Right hindlimb (tissue), 1 donor: Measurements from ENCODE around the gene ORM1.
"Not testable (repeated sequence)": the region's sequence is repeated elsewhere in the genome, so short reads cannot be mapped to it uniquely, and the experiment has no call there.

Source experiments
- DNase-seq: peaks from one replicate; pipeline ENCODE4 v3.0.0-alpha.2; 2018

Gene ORM1

DNA sequence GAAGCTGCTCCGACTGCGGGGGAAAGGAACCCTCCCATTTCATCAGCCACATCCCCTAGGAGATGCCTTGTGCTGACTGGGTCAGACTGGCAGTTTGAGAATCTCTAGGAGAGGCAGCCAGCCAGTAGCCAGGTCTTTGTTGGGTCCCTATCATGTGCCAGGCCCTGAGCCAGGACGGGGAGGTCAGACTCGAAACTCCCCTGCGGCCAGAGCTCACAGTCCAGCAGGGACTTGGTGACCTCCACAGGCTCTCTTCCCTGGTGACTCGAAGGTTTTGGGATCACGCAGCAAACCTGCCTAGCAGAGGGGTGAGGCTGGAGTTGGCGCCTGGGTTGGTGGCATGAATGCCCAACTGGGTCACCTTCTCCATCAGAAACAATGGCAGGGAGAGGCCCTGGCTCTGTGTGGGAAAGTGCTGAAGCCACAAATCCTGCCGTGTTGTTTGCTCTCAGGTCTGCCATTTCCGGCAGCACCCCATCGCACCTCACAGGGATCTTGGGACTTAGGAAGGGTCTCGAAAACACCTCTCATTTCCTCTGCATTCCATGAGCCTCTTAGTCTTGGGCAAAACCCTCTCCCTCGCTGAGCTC, 14.4 kb upstream of the ORM1 start:
- no peak for DNase-seq

DNA sequence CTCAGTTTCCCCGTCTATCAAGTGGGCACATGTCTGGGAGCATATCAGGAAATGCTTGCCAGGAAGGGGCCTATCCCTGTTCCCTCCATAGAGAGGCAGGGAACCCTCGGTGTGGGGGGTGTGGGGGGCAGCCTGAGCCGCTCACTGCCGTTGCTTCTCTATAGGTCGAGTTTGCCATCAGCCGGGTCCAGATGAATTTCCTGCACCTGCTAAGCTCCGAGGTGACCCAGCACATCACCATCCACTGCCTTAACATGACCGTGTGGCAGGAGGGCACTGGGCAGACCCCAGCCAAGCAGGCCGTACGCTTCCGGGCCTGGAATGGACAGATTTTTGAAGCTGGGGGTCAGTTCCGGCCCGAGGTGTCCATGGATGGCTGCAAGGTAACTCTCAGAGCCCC, 13.8 kb upstream of the ORM1 start:
- no peak for DNase-seq

GRCh38 chr9:114310471-114311450, 12.1 kb upstream of the ORM1 start:
- no peak for DNase-seq

DNA sequence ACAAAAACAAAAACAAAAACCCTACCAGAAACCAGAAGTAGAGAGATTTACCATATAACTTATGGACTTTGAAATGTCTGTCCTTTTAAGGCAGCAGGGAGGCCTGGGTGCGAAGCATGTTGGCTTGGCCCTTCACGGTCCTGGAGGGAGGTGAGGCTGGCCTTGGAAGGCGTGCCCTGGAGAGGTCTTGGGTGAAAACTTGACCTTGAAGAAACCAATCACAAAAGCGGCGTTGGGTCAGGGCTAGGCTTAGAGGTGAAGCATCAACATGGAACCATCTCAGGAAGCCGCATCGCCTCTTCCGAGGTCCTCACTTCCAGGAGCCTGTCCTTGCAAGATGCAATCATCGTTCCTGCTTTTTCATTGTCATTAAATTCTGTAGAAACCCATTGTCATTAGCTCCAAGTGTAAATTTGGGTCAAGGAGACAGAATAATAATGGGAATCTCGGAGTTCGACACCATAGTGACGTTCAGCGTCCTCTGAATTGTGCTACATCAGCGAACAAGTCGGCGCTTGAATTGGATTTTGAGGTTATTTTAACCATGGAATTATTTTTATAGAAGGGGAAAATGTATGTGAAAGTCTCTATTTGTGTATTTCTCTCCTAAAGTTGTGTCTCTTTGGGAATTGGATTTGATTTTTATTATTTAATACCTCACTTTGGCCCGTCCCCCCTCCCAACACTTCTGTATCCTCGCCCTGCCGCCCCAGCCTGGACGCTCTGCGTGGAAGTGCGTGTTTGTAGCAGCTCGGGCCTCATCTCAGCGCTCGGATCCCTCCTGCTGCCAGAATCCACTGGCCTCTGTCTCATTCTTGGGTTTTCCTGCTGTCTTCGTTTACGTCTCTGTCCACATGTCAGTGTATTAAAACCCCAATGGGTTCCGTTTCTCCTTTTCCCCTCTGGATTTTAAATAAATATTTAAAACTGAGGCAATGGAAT, 11.1 kb upstream of the ORM1 start:
- DNase-seq = no peak

DNA sequence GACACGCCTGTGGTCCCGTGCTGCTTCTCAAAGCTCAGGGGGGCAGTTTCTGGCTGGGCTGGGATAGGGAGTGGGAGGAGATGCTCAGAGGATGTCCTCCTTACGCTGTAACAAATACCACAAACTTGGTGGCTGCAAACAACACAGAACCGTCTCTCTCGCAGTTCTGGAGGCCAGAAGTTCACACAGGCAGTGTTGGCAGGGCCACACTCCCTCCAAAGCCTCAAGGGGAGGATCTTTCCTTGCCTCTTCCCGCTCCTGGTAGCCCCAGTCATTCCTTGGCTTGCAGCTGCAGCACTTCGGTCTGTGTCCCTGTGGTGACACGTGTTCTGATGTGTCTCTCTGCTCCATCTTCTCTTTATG, 10.4 kb upstream of the ORM1 start:
- DNase-seq = no peak

- DNase-seq = no peak
These were observed 9.7 kb upstream of the ORM1 start for GRCh38 chr9:114313186-114313585.

- no peak for DNase-seq
These were observed 8.5 kb upstream of the ORM1 start for GRCh38 chr9:114314256-114314867.

GRCh38 chr9:114314881-114315722, 7.8 kb upstream of the ORM1 start:
- DNase-seq = no peak

DNA sequence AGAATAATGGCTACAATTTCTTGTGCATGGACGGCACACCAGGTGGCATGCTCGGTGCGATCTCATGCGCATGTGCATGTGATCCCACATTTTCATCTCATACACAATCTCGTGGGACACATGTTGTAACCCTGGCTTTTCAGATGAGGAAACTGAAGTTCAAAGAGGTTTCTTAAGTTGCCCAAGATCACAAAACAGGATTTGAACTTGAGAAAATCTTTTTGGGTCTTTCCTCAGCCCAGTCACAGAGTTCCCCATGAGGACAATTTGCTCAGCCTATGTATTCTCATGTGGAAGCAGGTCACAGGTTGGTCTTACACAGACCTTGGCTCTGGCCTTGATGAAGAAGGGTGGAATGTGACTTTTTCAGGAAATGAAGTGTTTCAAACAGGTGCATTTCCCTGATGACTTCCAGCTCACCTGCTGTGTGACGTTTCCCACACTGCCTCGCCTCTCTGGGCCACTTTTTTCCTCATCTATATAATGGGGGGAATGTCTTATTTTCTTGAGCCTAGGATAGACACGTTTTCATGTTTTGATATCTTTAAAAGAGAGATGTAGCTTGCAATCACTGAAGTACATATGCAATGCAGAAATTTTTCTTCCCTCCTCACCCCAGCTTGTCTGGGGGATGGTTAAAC, 7.1 kb upstream of the ORM1 start:
- DNase-seq = no peak

DNA sequence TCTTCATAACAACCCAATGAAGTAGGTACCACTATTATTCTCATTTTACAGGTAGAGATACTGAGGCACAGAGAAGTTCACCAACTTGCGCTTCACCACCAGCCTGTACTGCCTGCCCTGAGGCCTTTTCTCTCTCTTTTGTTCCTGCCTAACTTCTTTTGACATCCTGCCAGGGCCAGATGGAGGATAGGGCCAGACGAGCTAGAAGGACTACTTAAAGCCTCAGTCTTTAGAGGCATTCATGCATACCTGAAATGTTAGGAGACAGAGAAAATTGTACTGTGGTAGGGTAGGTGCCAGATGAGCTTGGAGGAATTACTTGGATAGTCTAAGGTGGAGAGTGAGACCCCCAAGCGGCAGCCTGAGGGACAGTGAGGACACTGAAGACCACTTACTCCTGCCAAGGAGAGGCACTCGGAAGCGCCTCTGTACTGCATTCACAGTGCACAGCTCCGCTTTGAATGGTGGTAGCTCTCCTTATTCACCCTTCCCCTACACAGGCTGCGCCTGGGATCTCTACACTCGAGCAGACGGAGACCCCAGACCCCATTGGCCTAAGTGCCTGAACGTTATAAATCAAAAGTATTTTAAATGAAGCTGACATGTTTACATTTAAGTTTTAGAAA, 6.2 kb upstream of the ORM1 start:
- DNase-seq = peak; percentile 13

- DNase-seq = no peak
These were observed 5.1 kb upstream of the ORM1 start for GRCh38 chr9:114317665-114318357.

DNA sequence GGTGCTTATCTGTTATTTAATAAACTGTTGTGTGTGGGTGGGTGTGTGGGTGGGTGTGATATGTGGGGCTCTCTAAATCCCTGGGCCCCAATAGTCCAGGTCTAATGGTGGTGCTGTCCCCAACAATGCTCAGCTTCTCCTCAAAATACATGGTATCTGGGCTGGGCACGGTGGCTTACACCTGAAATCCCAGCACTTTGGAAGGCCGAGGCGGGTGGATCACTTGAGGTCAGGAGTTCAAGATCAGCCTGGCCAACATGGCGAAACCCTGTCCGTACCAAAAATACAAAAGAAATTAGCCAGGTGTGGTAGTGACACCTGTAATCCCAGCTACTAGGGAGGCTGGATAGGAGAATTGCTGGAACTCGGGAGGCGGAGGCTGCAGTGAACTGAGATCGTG, 4.5 kb upstream of the ORM1 start:
- DNase-seq = no peak

DNA sequence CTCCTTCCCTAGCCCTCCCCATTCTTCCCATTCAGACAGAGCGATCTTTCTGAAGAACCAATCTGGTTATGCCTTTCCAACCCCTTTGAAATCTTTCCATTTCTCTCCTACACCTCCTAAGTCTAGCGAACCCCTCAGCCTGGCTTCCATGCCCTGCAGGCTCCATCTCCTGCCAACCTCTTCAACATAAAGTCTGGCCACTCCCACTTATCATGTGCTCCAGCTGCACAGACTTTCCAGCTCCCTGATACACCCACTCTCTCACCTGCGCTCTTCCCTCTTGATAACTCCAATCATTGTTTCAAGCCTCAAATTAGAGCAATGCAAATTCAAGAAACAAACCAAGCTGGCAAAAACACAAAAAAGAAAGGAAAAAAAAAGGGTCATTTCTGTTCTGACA, 3.8 kb upstream of the ORM1 start:
- DNase-seq = no peak

GRCh38 chr9:114320710-114321109, 2.2 kb upstream of the ORM1 start:
- DNase-seq = not testable (repeated sequence)

GRCh38 chr9:114321759-114322158, 1.1 kb upstream of the ORM1 start:
- DNase-seq = no peak

DNA sequence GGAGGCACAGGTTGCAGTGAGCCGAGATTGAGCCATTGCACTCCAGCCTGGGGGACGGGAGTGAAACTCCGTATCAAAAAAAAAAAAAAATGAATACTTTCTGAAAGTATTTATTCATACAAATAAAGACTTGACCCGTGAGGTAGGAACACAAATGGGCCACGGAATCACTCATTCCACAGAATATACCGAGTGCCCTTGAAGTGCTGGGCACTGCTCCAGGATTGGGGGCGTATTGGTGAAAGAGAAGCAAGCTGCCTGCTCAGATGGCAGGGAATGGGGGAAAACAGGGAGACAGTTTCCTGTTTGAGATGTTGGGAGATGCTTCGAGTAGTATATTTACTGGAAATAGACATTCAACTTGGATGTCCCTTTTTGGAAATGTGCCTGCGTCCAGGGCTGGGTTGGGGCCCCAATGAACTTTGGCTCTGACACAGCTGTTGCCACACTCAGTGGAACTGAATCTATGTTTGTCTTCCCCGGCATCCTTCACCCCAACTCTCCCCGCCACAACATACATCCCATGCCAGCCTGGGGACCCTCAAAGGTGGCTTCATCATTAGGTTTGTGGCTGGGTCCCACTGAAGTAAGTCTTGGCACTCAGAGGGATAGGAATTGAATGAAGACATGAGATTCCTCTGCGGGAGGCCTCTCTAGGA, 609 bp upstream of the ORM1 start:
- not testable (repeated sequence) for DNase-seq

- not testable (repeated sequence) for DNase-seq
These were observed 951 bp downstream of the ORM1 start for GRCh38 chr9:114323849-114324248.

DNA sequence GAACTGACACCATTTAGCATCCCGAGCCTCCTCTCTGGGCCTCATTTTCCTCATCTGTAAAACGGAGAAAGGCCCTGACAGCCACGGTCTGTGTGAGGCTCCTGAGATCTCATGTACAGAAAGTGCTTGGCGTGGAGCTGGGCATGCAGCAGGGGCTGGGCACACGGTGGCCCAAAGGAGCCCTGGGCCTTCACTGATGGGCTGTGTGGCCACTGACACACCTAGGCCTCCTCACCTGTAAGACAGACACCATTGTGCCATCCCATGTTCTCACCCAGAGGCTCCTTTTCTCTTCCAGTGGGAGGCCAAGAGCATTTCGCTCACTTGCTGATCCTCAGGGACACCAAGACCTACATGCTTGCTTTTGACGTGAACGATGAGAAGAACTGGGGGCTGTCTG, 1.6 kb downstream of the ORM1 start:
- no peak for DNase-seq

- DNase-seq = not testable (repeated sequence)
These were observed 2.1 kb downstream of the ORM1 start for GRCh38 chr9:114324965-114325364.
